ENCODE measurements around the gene ARSG. TPM values are rescaled to one million over a fixed set of nuclear protein-coding genes. Genes with fewer than 3 reads are reported as not detected.

ARSG gene
- total RNA-seq, 1 donor from 2014 or later = 2.7 TPM

Small RNAs within 50 kb of the gene (microRNA-seq; reads per million reads assigned to microRNA genes)
- gene MIR635 = not detected

Other genes with a start within 250 kb of the ARSG start
- 97.4 TPM for gene AMZ2, start 43.5 kb upstream of the ARSG start, total RNA-seq
- gene SLC16A6, start 368 bp upstream of the ARSG start, total RNA-seq = 0.19 TPM
- gene WIPI1, start 166.0 kb downstream of the ARSG start, total RNA-seq = 148 TPM
- gene PRKAR1A, start 220.9 kb downstream of the ARSG start, total RNA-seq = 967 TPM

All from cardiac septum (tissue), 1 donor.